ENCODE results near the gene CDON.

Gene CDON

GRCh38 chr11:125950696-125951651 lies 111.7 kb downstream of the CDON start:
- TF ChIP-seq TAF1 (IDR thresholded peaks at IDR 0.05; ENCODE audit: low read depth) (no peak), ZBTB7A (IDR thresholded peaks at IDR 0.05; ENCODE audit: low read depth) (no peak)

DNA sequence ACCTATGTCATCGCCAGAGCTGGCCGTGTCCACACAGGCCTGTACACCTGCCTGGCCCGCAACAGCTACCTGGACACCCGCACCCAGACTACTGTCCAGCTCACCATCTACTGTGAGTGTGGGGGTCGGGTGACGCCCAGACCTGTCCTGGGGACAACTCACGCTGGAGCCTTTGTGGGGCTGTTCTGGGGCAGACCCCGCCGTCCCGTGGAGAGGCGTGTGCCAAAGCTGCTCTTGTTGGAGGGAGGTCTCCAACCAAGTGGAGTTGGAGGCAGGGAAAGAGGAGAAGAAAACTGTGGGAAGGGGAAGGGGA lies 112.5 kb downstream of the CDON start:
- TF ChIP-seq TCF12 (IDR thresholded peaks at IDR 0.05; ENCODE audit: low read depth), result no peak
- TF ChIP-seq EP300 (IDR thresholded peaks at IDR 0.05; ENCODE audit: borderline replicate concordance), result no peak
- no peak for TF ChIP-seq CREB1 (IDR thresholded peaks at IDR 0.05; ENCODE audit: low read depth)
- TF ChIP-seq NFIC (IDR thresholded peaks at IDR 0.05), result no peak
- no peak for TF ChIP-seq YY1 (IDR thresholded peaks at IDR 0.05; ENCODE audit: low read depth)
- TF ChIP-seq, protein P1, sequence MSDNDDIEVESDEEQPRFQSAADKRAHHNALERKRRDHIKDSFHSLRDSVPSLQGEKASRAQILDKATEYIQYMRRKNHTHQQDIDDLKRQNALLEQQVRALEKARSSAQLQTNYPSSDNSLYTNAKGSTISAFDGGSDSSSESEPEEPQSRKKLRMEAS (IDR thresholded peaks at IDR 0.05), result no peak
- no peak for TF ChIP-seq CEBPB (IDR thresholded peaks at IDR 0.05)
- no peak for TF ChIP-seq REST (IDR thresholded peaks at IDR 0.05; ENCODE audit: low read depth)
- TF ChIP-seq TAF1 (IDR thresholded peaks at IDR 0.05; ENCODE audit: low read depth), result no peak
- TF ChIP-seq RAD21 (IDR thresholded peaks at IDR 0.05; ENCODE audit: low read depth), result no peak
- TF ChIP-seq TEAD4 (IDR thresholded peaks at IDR 0.05), result no peak
- TF ChIP-seq ZBTB7A (IDR thresholded peaks at IDR 0.05; ENCODE audit: low read depth), result no peak

DNA sequence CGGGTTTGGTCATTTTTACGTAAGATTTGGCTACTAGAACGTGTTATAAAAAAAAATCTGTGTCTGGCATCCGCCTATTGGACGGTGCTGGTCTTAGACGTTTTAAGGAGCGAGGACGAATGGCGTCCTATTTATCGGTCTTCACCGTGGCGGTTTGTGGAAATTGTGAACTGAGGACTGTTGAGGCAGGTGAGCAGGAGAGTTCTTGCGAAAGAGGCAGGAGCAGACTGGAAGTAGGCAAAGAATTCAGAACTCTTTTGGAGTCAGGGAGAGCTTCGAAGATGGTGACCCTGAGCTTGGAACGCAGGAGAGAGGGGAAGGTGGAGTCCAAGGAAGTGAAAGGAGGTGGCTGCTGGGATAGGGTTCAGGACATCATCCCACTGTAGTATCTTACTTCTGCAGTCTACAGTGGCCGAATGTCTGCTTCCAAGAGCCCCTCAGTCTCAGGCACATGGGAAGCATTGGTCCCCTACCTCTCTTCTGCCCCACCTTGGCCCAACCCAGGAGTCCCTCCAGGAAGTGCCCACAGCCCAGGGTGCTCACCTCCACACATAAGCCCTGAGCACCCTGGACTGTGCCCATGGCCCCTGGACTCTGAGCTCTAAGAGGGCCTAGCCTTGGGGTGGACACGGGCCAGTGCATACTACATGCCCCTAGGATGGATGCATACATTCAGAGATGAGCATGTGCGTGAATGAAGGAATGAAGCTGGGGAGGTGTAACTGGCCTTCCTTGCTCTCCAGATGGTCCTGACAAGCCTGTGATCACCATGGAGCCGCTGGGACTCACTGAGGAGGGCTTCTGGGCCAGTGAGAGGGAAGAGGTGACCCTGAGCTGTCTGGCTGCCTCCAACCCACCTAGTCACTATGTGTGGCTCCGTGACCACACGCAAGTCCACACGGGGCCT lies 113.1 kb downstream of the CDON start:
- no peak for TF ChIP-seq TCF12 (IDR thresholded peaks at IDR 0.05; ENCODE audit: low read depth)
- TF ChIP-seq YY1 (IDR thresholded peaks at IDR 0.05; ENCODE audit: low read depth), result no peak
- TF ChIP-seq, protein P1 (IDR thresholded peaks at IDR 0.05), result no peak
- TF ChIP-seq CREB1 (IDR thresholded peaks at IDR 0.05; ENCODE audit: low read depth), result no peak
- TF ChIP-seq ZBTB7A (IDR thresholded peaks at IDR 0.05; ENCODE audit: low read depth), result no peak
- no peak for TF ChIP-seq USF1 (IDR thresholded peaks at IDR 0.05)
- no peak for TF ChIP-seq REST (IDR thresholded peaks at IDR 0.05; ENCODE audit: low read depth)
- TF ChIP-seq EP300 (IDR thresholded peaks at IDR 0.05; ENCODE audit: borderline replicate concordance), result no peak
- TF ChIP-seq TEAD4 (IDR thresholded peaks at IDR 0.05), result no peak
- no peak for TF ChIP-seq FOXM1 (IDR thresholded peaks at IDR 0.05; ENCODE audit: borderline replicate concordance, low read depth)
- no peak for TF ChIP-seq EGR1 (IDR thresholded peaks at IDR 0.05)
- TF ChIP-seq TAF1 (IDR thresholded peaks at IDR 0.05; ENCODE audit: low read depth), result no peak
- no peak for TF ChIP-seq NFIC (IDR thresholded peaks at IDR 0.05)
- TF ChIP-seq RAD21 (IDR thresholded peaks at IDR 0.05; ENCODE audit: low read depth), result no peak
- no peak for TF ChIP-seq CEBPB (IDR thresholded peaks at IDR 0.05)

DNA sequence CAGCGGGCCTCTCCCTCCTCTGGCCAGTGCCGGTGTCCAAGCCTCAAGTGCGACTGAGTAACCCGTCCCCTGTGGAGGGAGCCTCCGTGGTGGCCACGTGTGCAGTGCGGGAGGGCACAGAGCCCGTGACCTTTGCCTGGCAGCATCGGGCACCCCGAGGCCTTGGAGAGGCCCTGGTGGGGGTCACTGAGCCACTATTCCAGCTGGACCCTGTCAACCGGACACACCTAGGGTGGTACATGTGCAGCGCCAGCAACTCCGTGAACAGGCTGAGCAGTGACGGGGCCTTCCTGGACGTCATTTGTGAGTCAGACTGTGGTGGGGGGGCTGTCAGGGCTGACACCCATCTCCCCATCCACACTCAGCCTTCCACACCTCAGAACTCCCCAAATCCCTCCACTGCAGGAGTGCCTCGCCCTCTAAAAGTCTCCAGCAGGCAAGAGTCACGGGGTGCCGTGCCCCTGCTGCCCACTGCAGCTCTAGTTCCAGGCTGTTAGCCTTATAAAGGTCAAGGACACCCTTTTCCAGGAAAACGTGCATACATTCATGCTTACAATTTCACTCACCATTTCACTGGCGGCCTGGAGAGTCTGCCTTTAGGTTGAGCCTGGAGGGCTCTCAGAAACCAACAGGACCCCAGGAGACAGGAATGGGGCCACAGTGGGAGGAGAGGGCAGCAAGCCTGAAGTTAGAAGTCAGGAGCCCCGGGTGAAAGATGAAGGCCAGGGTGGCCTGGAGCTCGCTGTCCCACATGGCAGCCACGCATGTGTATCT lies 114.2 kb downstream of the CDON start:
- TF ChIP-seq TAF1 (IDR thresholded peaks at IDR 0.05; ENCODE audit: low read depth) (no peak), TCF12 (IDR thresholded peaks at IDR 0.05; ENCODE audit: low read depth) (no peak), FOXM1 (IDR thresholded peaks at IDR 0.05; ENCODE audit: borderline replicate concordance, low read depth) (no peak), ZBTB7A (IDR thresholded peaks at IDR 0.05; ENCODE audit: low read depth) (no peak), YY1 (IDR thresholded peaks at IDR 0.05; ENCODE audit: low read depth) (no peak), REST (IDR thresholded peaks at IDR 0.05; ENCODE audit: low read depth) (no peak), NFIC (IDR thresholded peaks at IDR 0.05) (no peak), CREB1 (IDR thresholded peaks at IDR 0.05; ENCODE audit: low read depth) (no peak), EP300 (IDR thresholded peaks at IDR 0.05; ENCODE audit: borderline replicate concordance) (no peak), EGR1 (IDR thresholded peaks at IDR 0.05) (no peak), CEBPB (IDR thresholded peaks at IDR 0.05) (no peak), TEAD4 (IDR thresholded peaks at IDR 0.05) (no peak), USF1 (IDR thresholded peaks at IDR 0.05) (no peak), RAD21 (IDR thresholded peaks at IDR 0.05; ENCODE audit: low read depth) (no peak)
- TF ChIP-seq, protein P1 (IDR thresholded peaks at IDR 0.05), result no peak

Measured in Ishikawa (cell line).